Immature natural killer cell (primary cell): ENCODE results near the gene VIT. TPM values are rescaled to one million over a fixed set of nuclear protein-coding genes. Genes with fewer than 3 reads are reported as not detected.

ENCODE experiments used
- DNase-seq, 3 donors: peaks; one replicate each; pipeline ENCODE4 v3.0.0; 2022; ENCODE audit warnings: mixed read lengths in 1 of 3
- H3K27ac Mint-ChIP-seq, 6 donors: one replicate each; pipeline ENCODE4 v1.8.0; 2020; ENCODE audit warnings: mixed read lengths in 6 of 6, mild to moderate bottlenecking in 5 of 6, inconsistent platforms in 4 of 6, moderate library complexity in 3 of 6
- H3K27me3 Mint-ChIP-seq, 3 donors: one replicate each; pipeline ENCODE4 v1.8.0; 2020 to 2021; ENCODE audit warnings: low read depth in 3 of 3, mild to moderate bottlenecking in 3 of 3, mixed read lengths in 3 of 3, moderate library complexity in 3 of 3, inconsistent platforms in 1 of 3
- H3K36me3 Mint-ChIP-seq, 3 donors: one replicate each; pipeline ENCODE4 v1.8.0; 2020; ENCODE audit warnings: mixed read lengths in 3 of 3, inconsistent platforms in 2 of 3, mild to moderate bottlenecking in 2 of 3
- H3K4me1 Mint-ChIP-seq, 2 donors: one replicate each; pipeline ENCODE4 v1.8.0; 2020; ENCODE audit warnings: inconsistent platforms in 2 of 2, mild to moderate bottlenecking in 2 of 2, mixed read lengths in 2 of 2, moderate library complexity in 1 of 2
- H3K4me3 Mint-ChIP-seq, 5 donors: one replicate each; pipeline ENCODE4 v1.8.0; 2020; ENCODE audit warnings: mild to moderate bottlenecking in 5 of 5, mixed read lengths in 5 of 5, inconsistent platforms in 3 of 5, moderate library complexity in 3 of 5
- H3K9me3 Mint-ChIP-seq, 6 donors: one replicate each; pipeline ENCODE4 v1.8.0; 2020; ENCODE audit warnings: mild to moderate bottlenecking in 6 of 6, mixed read lengths in 6 of 6, inconsistent platforms in 4 of 6, moderate library complexity in 3 of 6
- polyA plus RNA-seq, 3 donors: library from polyadenylated mRNA; unstranded; fragments of 300-500 nt; fragmentation: Illumina TruSeq; gene quantifications; one replicate each; pipeline ENCODE4 v1.2.3, GENCODE V29; 2021

Gene VIT
- polyA plus RNA-seq, 3 donors from 2014 or later, result 1.2 to 4.7 TPM; not detected in 1

DNA sequence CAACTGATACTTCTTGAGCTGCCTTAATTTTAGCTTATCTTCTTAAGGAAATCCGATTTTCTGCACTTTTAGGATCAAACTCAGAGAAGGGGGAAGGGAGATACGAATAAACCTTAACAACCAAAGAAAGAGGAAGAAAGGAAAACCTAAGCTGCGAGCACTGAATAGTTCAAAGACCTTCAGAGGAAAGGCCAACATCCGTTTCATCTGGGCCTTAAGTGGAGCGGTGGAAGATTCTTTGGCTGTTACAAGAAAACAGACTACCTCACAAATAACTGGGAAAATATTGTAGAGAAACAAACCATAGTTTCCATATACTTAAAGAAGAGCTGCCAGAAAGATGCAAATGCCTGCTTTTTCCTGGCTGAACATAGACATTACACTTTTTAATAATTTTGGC is 43.6 kb downstream of the VIT start:
- DNase-seq, result no peak
- Mint-ChIP-seq H3K27me3 (peaks cover 4 to 10% (median 4%) of the 10 kb centered on the region in 3 donors), H3K36me3 (no peaks in the 10 kb centered on the region), H3K4me3 (no peak overlapping the region), H3K27ac (no peak overlapping the region), H3K9me3 (peaks cover 0 to 3% (median 0%) of the 10 kb centered on the region in 6 donors), H3K4me1 (no peaks in the 10 kb centered on the region)

GRCh38 chr2:36741188-36741837 is 44.8 kb downstream of the VIT start:
- Mint-ChIP-seq H3K4me1 (no peaks in the 10 kb centered on the region), H3K27me3 (peaks cover 7 to 11% (median 7%) of the 10 kb centered on the region in 3 donors)

DNA sequence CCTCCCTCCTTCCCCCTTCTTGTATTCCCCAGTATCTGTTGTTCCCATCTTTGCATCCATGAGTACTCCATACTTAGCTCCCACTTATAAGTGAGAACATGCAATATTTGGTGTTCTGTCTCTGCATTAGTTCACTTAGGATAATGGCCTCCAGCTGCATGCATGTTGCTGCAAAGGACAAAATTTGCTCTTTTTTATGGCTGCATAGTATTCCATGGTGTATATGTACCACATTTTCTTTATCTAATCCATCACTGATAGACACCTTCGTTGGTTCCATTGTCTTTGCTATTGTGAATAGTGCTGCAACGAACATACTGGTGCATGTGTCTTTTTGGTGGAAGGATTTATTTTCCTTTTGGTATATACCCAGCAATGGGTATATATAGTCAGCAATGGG is 47.4 kb downstream of the VIT start:
- Mint-ChIP-seq H3K4me3 (no peak overlapping the region), H3K27me3 (peaks cover 13 to 27% (median 17%) of the 10 kb centered on the region in 3 donors), H3K9me3 (peaks cover 0 to 3% (median 0%) of the 10 kb centered on the region in 6 donors), H3K27ac (no peak overlapping the region), H3K36me3 (no peaks in the 10 kb centered on the region), H3K4me1 (no peaks in the 10 kb centered on the region)
- no peak for DNase-seq

More at GRCh38 chr2:36741188-36741837, 44.8 kb downstream of the VIT start:
- H3K27ac Mint-ChIP-seq, result no peak overlapping the region
- H3K4me3 Mint-ChIP-seq, result no peak overlapping the region
- DNase-seq, result no peak
- H3K9me3 Mint-ChIP-seq, result peaks cover 0 to 3% (median 0%) of the 10 kb centered on the region in 6 donors
- H3K36me3 Mint-ChIP-seq, result no peaks in the 10 kb centered on the region

DNA sequence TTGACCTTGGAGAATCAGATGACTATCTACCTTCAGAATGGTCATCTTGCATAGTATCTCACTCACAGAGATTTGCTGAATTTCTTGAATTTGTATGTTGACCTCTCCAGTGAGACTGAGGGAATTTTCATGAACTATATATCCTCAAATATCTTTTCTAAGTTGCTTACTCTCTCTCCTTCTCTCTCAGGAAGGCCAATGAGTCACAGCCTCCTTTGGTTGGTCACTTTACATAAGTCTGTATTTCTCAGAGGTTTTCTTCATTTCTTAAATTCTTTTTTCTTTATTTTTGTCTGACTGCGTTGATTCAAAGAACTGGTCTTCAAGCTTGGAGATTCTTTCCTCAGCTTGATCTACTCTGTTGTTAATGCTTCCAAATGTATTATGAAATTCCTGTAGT is 51.7 kb downstream of the VIT start:
- Mint-ChIP-seq H3K9me3 (peaks cover 0 to 3% (median 0%) of the 10 kb centered on the region in 6 donors), H3K4me1 (no peaks in the 10 kb centered on the region), H3K27ac (no peak overlapping the region), H3K4me3 (no peak overlapping the region), H3K27me3 (peaks cover 8 to 34% (median 15%) of the 10 kb centered on the region in 3 donors), H3K36me3 (no peaks in the 10 kb centered on the region)
- DNase-seq, result no peak

- Mint-ChIP-seq H3K27ac (no peak overlapping the region), H3K27me3 (peaks cover 6 to 36% (median 18%) of the 10 kb centered on the region in 3 donors), H3K4me1 (no peaks in the 10 kb centered on the region), H3K4me3 (no peak overlapping the region), H3K36me3 (no peaks in the 10 kb centered on the region), H3K9me3 (no peaks in the 10 kb centered on the region)
- DNase-seq, result no peak
These were observed 53.6 kb downstream of the VIT start for GRCh38 chr2:36750101-36750500.

DNA sequence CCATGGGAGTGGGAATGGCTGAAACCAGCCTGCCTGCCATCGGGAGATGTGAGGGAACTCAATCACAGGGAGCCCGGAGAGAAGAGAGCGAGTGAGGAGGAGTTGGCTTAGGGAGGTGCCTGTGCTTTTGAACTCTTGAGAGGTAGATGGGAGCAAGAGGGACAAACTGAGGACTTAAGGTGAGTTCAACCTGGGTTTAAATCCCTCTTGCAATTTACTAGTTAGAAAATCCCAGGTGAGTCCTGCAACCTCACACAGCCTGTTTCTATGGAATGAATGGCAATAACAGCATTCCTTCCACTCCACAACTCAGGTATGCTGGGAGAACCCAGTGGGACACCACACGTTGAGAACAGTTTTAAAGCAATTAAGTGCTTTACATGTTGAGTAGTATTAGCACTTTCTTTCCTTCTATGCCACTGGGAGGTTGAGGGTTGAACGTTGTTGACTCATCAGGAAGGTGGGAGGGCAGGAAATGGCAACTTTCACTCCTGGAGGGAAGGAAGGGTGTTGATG is 57.3 kb downstream of the VIT start:
- no peaks in the 10 kb centered on the region for H3K9me3 Mint-ChIP-seq
- peaks cover 5 to 15% (median 6%) of the 10 kb centered on the region in 3 donors for H3K27me3 Mint-ChIP-seq
- DNase-seq, result no peak
- no peaks in the 10 kb centered on the region for H3K4me1 Mint-ChIP-seq
- H3K4me3 Mint-ChIP-seq, result no peak overlapping the region
- no peaks in the 10 kb centered on the region for H3K36me3 Mint-ChIP-seq
- H3K27ac Mint-ChIP-seq, result no peak overlapping the region

GRCh38 chr2:36754578-36754977 is 58.1 kb downstream of the VIT start:
- Mint-ChIP-seq H3K4me3 (no peak overlapping the region), H3K4me1 (no peaks in the 10 kb centered on the region), H3K27me3 (peaks cover 3 to 7% (median 4%) of the 10 kb centered on the region in 3 donors), H3K27ac (no peak overlapping the region), H3K36me3 (no peaks in the 10 kb centered on the region), H3K9me3 (no peaks in the 10 kb centered on the region)
- no peak for DNase-seq

DNA sequence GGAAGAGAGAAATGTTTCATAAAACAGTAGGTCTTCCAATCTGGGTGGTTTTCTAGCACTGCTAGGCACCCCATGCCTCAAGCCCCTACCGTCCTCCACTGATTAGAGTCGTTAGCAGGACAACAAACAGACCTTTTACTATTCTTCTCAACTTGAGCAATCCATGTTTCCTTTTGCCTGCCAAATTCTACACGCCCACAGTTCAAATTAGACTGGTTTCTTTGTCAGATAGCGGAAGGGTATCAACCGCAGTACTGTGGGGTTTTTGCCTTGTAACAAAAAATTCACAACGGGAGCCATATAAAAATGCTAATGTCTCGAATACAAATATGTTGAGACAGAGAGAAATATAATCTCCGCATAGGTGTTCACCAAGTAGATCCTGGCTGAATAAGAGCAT is 59.9 kb downstream of the VIT start:
- Mint-ChIP-seq H3K36me3 (no peaks in the 10 kb centered on the region), H3K4me3 (no peak overlapping the region), H3K27me3 (peaks cover 3 to 6% (median 4%) of the 10 kb centered on the region in 3 donors), H3K4me1 (no peaks in the 10 kb centered on the region), H3K9me3 (no peaks in the 10 kb centered on the region), H3K27ac (no peak overlapping the region)
- no peak for DNase-seq

DNA sequence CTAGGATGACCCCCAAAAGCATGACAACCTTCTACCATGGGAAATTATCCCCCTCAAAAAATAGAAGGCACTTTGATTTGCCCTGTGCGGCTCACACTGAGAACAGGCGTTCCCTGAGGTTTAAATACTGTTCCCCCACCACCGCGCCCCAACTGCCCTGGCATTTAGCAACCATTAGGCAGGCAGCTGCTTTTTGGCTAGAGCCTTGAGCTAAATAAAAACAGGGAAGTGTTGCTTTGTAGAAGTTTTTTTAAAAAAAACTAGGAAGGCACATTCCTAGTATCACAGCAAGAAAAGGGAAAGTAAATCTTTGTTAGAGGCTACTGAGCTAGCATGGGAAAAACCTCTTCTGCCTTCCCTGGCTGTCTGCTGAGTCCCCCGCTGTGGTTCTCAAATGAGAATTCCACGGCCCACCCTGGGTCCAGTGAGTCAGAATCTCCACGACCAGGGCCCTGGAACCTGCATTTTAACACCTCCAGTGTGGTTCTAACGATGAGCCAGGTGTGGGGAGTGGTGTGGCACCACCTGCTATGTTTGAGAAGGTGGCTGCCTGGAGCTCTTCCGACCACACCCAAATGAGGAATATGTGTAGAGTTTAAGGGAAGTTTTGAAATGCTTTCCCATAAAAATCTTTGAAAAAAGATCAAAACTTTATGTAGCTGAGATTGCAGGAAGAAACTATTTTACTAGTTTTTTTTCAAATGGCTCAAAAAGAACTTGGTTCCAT is 66.4 kb downstream of the VIT start:
- H3K4me1 Mint-ChIP-seq, result no peaks in the 10 kb centered on the region
- H3K27ac Mint-ChIP-seq, result no peak overlapping the region
- no peak for DNase-seq
- H3K9me3 Mint-ChIP-seq, result no peaks in the 10 kb centered on the region
- H3K4me3 Mint-ChIP-seq, result no peak overlapping the region
- no peaks in the 10 kb centered on the region for H3K36me3 Mint-ChIP-seq
- peaks cover 0 to 3% (median 3%) of the 10 kb centered on the region in 3 donors for H3K27me3 Mint-ChIP-seq

- no peak for DNase-seq
- no peak overlapping the region for H3K27ac Mint-ChIP-seq
- peaks cover 0 to 3% (median 0%) of the 10 kb centered on the region in 3 donors for H3K27me3 Mint-ChIP-seq
- H3K4me1 Mint-ChIP-seq, result no peaks in the 10 kb centered on the region
- H3K36me3 Mint-ChIP-seq, result no peaks in the 10 kb centered on the region
- H3K4me3 Mint-ChIP-seq, result no peak overlapping the region
- peaks cover 0 to 3% (median 0%) of the 10 kb centered on the region in 6 donors for H3K9me3 Mint-ChIP-seq
These were observed 72.6 kb downstream of the VIT start for GRCh38 chr2:36769106-36769505.

GRCh38 chr2:36770542-36771287 is 74.2 kb downstream of the VIT start:
- no peaks in the 10 kb centered on the region for H3K36me3 Mint-ChIP-seq
- no peak overlapping the region for H3K4me3 Mint-ChIP-seq
- peak; percentile 6 to 23 (median 22) for DNase-seq
- H3K4me1 Mint-ChIP-seq, result no peaks in the 10 kb centered on the region
- H3K27ac Mint-ChIP-seq, result no peak overlapping the region
- peaks cover 0 to 3% (median 0%) of the 10 kb centered on the region in 6 donors for H3K9me3 Mint-ChIP-seq
- peaks cover 0 to 3% (median 2%) of the 10 kb centered on the region in 3 donors for H3K27me3 Mint-ChIP-seq

- Mint-ChIP-seq H3K36me3 (no peaks in the 10 kb centered on the region), H3K4me1 (no peaks in the 10 kb centered on the region)
These were observed 75.2 kb downstream of the VIT start for GRCh38 chr2:36771671-36772070.

GRCh38 chr2:36773947-36774346 is 77.4 kb downstream of the VIT start:
- Mint-ChIP-seq H3K4me1 (no peaks in the 10 kb centered on the region), H3K9me3 (peaks cover 0 to 3% (median 0%) of the 10 kb centered on the region in 6 donors), H3K27me3 (peaks cover 0 to 3% (median 2%) of the 10 kb centered on the region in 3 donors), H3K36me3 (no peaks in the 10 kb centered on the region), H3K27ac (no peak overlapping the region), H3K4me3 (no peak overlapping the region)
- DNase-seq, result no peak

More at GRCh38 chr2:36771671-36772070, 75.2 kb downstream of the VIT start:
- Mint-ChIP-seq H3K4me3 (no peak overlapping the region), H3K27me3 (peaks cover 0 to 3% (median 2%) of the 10 kb centered on the region in 3 donors), H3K9me3 (peaks cover 0 to 3% (median 0%) of the 10 kb centered on the region in 6 donors), H3K27ac (no peak overlapping the region)
- no peak for DNase-seq
